Glutamatergic neuron (in vitro differentiated cells): ENCODE data around the gene SLC39A10. TPM values are rescaled to one million over a fixed set of nuclear protein-coding genes. Genes with fewer than 3 reads are reported as not detected.

Experiments used
- DNase-seq: peaks from one replicate; pipeline ENCODE4 v3.0.0; 2022
- H3K27ac Mint-ChIP-seq: one replicate; pipeline ENCODE4 v1.8.0; 2020; ENCODE audit warnings: mild to moderate bottlenecking, mixed read lengths, inconsistent platforms; ENCODE audit not compliant: unreplicated experiment
- H3K27me3 Mint-ChIP-seq: one replicate; pipeline ENCODE4 v1.8.0; 2020; ENCODE audit warnings: mild to moderate bottlenecking, moderate library complexity, mixed read lengths, inconsistent platforms; ENCODE audit not compliant: unreplicated experiment
- H3K36me3 Mint-ChIP-seq: one replicate; pipeline ENCODE4 v1.8.0; 2020; ENCODE audit warnings: mild to moderate bottlenecking, mixed read lengths, inconsistent platforms; ENCODE audit not compliant: unreplicated experiment
- H3K4me1 Mint-ChIP-seq: one replicate; pipeline ENCODE4 v1.8.0; 2020; ENCODE audit warnings: mild to moderate bottlenecking, low read depth, mixed read lengths, inconsistent platforms; ENCODE audit not compliant: unreplicated experiment
- H3K4me3 Mint-ChIP-seq: one replicate; pipeline ENCODE4 v1.8.0; 2020; ENCODE audit warnings: mild to moderate bottlenecking, mixed read lengths, inconsistent platforms; ENCODE audit not compliant: unreplicated experiment
- H3K9me3 Mint-ChIP-seq: one replicate; pipeline ENCODE4 v1.8.0; 2020; ENCODE audit warnings: mild to moderate bottlenecking, moderate library complexity, mixed read lengths, inconsistent platforms; ENCODE audit not compliant: unreplicated experiment
- total RNA-seq: library from RNA; stranded (reverse); fragmentation: NEBNext Ultra II Directional; extraction: Animal tissue kit (Norgen Biotek cat#: 25700); gene quantifications from one replicate; pipeline ENCODE4 v1.2.1, GENCODE V29; 2021; ENCODE audit not compliant: unreplicated experiment
- TF ChIP-seq, protein P1 (sequence below): fragments of 200-600 bp; sonication (generic); IDR thresholded peaks from one replicate; pipeline ENCODE4 v1.5.0; 2021; ENCODE audit not compliant: partially characterized antibody, unreplicated experiment

The SLC39A10 gene
- total RNA-seq, 1 donor from 2014 or later: 102 TPM

DNA sequence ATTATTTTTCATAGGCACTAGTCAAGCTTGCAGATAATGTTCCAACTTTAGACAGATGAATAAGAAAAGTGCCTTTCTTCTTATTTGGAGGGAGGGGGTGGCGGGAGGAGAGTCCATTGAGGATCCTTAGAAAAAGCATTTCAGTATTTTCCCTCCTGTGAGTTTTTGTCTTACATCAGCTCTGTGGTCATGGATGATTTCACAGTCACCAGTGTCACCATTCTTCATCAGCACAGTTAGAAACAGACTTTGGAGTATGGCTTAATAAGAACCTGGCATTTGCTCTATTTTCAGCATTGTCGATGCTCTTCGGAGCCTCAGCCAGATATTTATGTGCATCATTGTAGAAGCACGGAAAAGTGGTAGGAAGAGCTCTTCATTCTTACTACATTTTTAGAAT, 70.1 kb downstream of the SLC39A10 start:
- H3K4me1 Mint-ChIP-seq: no peaks in the 10 kb centered on the region
- H3K27ac Mint-ChIP-seq: no peak overlapping the region
- H3K4me3 Mint-ChIP-seq: no peak overlapping the region
- DNase-seq: no peak
- H3K27me3 Mint-ChIP-seq: no peaks in the 10 kb centered on the region
- TF ChIP-seq, protein P1, sequence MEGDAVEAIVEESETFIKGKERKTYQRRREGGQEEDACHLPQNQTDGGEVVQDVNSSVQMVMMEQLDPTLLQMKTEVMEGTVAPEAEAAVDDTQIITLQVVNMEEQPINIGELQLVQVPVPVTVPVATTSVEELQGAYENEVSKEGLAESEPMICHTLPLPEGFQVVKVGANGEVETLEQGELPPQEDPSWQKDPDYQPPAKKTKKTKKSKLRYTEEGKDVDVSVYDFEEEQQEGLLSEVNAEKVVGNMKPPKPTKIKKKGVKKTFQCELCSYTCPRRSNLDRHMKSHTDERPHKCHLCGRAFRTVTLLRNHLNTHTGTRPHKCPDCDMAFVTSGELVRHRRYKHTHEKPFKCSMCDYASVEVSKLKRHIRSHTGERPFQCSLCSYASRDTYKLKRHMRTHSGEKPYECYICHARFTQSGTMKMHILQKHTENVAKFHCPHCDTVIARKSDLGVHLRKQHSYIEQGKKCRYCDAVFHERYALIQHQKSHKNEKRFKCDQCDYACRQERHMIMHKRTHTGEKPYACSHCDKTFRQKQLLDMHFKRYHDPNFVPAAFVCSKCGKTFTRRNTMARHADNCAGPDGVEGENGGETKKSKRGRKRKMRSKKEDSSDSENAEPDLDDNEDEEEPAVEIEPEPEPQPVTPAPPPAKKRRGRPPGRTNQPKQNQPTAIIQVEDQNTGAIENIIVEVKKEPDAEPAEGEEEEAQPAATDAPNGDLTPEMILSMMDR: no peak
- H3K36me3 Mint-ChIP-seq: peaks cover 9% of the 10 kb centered on the region
- H3K9me3 Mint-ChIP-seq: peaks cover 3% of the 10 kb centered on the region

DNA sequence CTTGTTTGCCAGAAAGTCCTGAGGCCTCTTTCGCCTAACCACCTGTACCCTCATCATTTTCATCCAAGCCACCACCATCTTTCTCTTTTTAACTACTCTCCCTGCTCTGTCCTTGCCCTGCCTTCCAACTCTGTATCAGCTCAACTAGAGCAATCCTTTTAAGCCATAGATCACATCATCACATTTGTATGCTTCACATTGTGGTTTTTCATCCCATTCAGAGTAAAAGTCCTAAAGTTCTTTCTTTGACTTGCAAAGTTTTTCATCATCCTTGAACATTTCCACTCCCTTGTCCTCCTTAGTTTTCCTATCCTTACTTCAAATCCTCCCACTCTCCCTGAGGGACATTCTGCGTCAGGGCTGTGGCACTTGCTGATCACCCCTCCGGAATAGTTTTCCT, 73.9 kb downstream of the SLC39A10 start:
- H3K4me3 Mint-ChIP-seq: no peak overlapping the region
- TF ChIP-seq, protein P1: no peak

GRCh38 chr2:195732574-195732973, 75.5 kb downstream of the SLC39A10 start:
- Mint-ChIP-seq H3K36me3 (peaks cover 9% of the 10 kb centered on the region), H3K4me3 (no peak overlapping the region), H3K27ac (no peak overlapping the region), H3K27me3 (no peaks in the 10 kb centered on the region), H3K4me1 (no peaks in the 10 kb centered on the region), H3K9me3 (no peaks in the 10 kb centered on the region)
- no peak for DNase-seq
- TF ChIP-seq, protein P1: no peak

More for the DNA sequence above, 73.9 kb downstream of the SLC39A10 start:
- H3K4me1 Mint-ChIP-seq: no peaks in the 10 kb centered on the region
- no peak overlapping the region for H3K27ac Mint-ChIP-seq
- DNase-seq: no peak
- H3K9me3 Mint-ChIP-seq: no peaks in the 10 kb centered on the region
- H3K36me3 Mint-ChIP-seq: peaks cover 9% of the 10 kb centered on the region
- no peaks in the 10 kb centered on the region for H3K27me3 Mint-ChIP-seq

GRCh38 chr2:195733831-195734230, 76.8 kb downstream of the SLC39A10 start:
- Mint-ChIP-seq H3K4me3 (no peak overlapping the region), H3K27me3 (no peaks in the 10 kb centered on the region), H3K4me1 (no peaks in the 10 kb centered on the region), H3K27ac (no peak overlapping the region), H3K9me3 (no peaks in the 10 kb centered on the region), H3K36me3 (peaks cover 9% of the 10 kb centered on the region)
- TF ChIP-seq, protein P1: no peak
- no peak for DNase-seq

- DNase-seq: no peak
- H3K27ac Mint-ChIP-seq: no peak overlapping the region
- TF ChIP-seq, protein P1: no peak
- no peaks in the 10 kb centered on the region for H3K4me1 Mint-ChIP-seq
- peaks cover 9% of the 10 kb centered on the region for H3K36me3 Mint-ChIP-seq
- H3K9me3 Mint-ChIP-seq: no peaks in the 10 kb centered on the region
- H3K4me3 Mint-ChIP-seq: no peak overlapping the region
- H3K27me3 Mint-ChIP-seq: no peaks in the 10 kb centered on the region
These were observed 77.4 kb downstream of the SLC39A10 start for GRCh38 chr2:195734395-195734794.
